SK-N-SH (cell line): ENCODE results near the gene SERINC2. TPM values are rescaled to one million over a fixed set of nuclear protein-coding genes. Genes with fewer than 3 reads are reported as not detected.

Experiments used
- CTCF ChIA-PET: fragments of 300-600, 350-600 bp; formaldehyde crosslinking; extraction: SDS; loops from one replicate; lab custom pipeline; 2021; lab: Yijun Ruan, JAX
- POLR2A ChIA-PET: fragments of 350-600 bp; sonication (Branson Sonifier 250); formaldehyde crosslinking; extraction: SDS; loops from one replicate; lab custom pipeline; 2020; ENCODE audit warnings: antibody characterized with exemption, inconsistent platforms; lab: Yijun Ruan, JAX
- DNase-seq: peaks from one replicate; pipeline ENCODE4 v3.0.0; 2012
- H2AFZ ChIP-seq: fragments of 200-600 bp; sonication (generic); 2 replicates; pipeline ENCODE4 v1.8.1; 2016; ENCODE audit warnings: antibody characterized with exemption, mild to moderate bottlenecking, low read depth
- H3F3A ChIP-seq: fragments of 200-600 bp; sonication (generic); replicated peaks from 2 replicates; pipeline ENCODE3; 2016; ENCODE audit warnings: antibody characterized with exemption, mild to moderate bottlenecking; ENCODE audit not compliant: insufficient read depth
- H3K27ac ChIP-seq, 2 experiments: fragments of 200-500 bp in 1 of 2; fragments of 200-600 bp in 1 of 2; sonication (Bioruptor generic) in 1 of 2; sonication (generic), shearing (Covaris generic) in 1 of 2; 2 replicates each; pipeline versions ENCODE4 v1.5.1 to v1.6.1; 2014 to 2016; ENCODE audit warnings: low read depth in 2 of 2, inconsistent platforms in 1 of 2, low read length in 1 of 2, mild to moderate bottlenecking in 1 of 2, mixed read lengths in 1 of 2
- H3K27me3 ChIP-seq: fragments of 200-600 bp; sonication (generic), shearing (Covaris generic); 2 replicates; pipeline ENCODE4 v1.6.1; 2016; ENCODE audit warnings: mixed run types; ENCODE audit not compliant: insufficient read depth
- H3K36me3 ChIP-seq, 2 experiments: fragments of 200-500 bp in 1 of 2; fragments of 200-600 bp in 1 of 2; sonication (Bioruptor generic) in 1 of 2; sonication (generic) in 1 of 2; replicated peaks in 1 of 2; 2 replicates each; pipeline versions ENCODE3 to v1.5.1; 2014 to 2016; ENCODE audit warnings: low read length in 1 of 2, mild to moderate bottlenecking in 1 of 2; ENCODE audit not compliant: insufficient read depth in 2 of 2, control insufficient read depth in 1 of 2
- H3K4me1 ChIP-seq, 2 experiments: fragments of 200-500 bp in 1 of 2; fragments of 200-600 bp in 1 of 2; sonication (Bioruptor generic) in 1 of 2; sonication (generic), shearing (Covaris generic) in 1 of 2; 2 replicates each; pipeline versions ENCODE4 v1.5.1 to v1.6.1; 2014 to 2016; ENCODE audit warnings: low read depth in 1 of 2, low read length in 1 of 2, mixed run types in 1 of 2; ENCODE audit not compliant: insufficient read depth in 2 of 2, control insufficient read depth in 1 of 2
- H3K4me2 ChIP-seq: fragments of 200-600 bp; sonication (generic), shearing (Covaris generic); 2 replicates; pipeline ENCODE4 v1.6.1; 2017; ENCODE audit warnings: mixed run types
- H3K4me3 ChIP-seq, 2 experiments: fragments of 200-500 bp in 1 of 2; fragments of 200-600 bp in 1 of 2; sonication (Bioruptor generic) in 1 of 2; sonication (generic), shearing (Covaris generic) in 1 of 2; 2 replicates each; pipeline versions ENCODE4 v1.5.1 to v1.8.1; 2014 to 2016; ENCODE audit warnings: low read depth in 2 of 2, inconsistent platforms in 1 of 2, low read length in 1 of 2, mild to moderate bottlenecking in 1 of 2, mixed read lengths in 1 of 2, moderate library complexity in 1 of 2
- H3K79me2 ChIP-seq: fragments of 200-600 bp; sonication (generic); 2 replicates; pipeline ENCODE4 v1.8.1; 2017; ENCODE audit warnings: mild to moderate bottlenecking; ENCODE audit not compliant: insufficient read depth
- H3K9ac ChIP-seq: fragments of 200-600 bp; sonication (generic); 2 replicates; pipeline ENCODE4 v1.6.1; 2017; ENCODE audit warnings: mixed run types
- H3K9me2 ChIP-seq: fragments of 200-600 bp; sonication (generic); 2 replicates; pipeline ENCODE4 v1.6.1; 2017; ENCODE audit warnings: mixed run types
- H3K9me3 ChIP-seq: fragments of 200-600 bp; sonication (generic); 2 replicates; pipeline ENCODE4 v1.6.1; 2017; ENCODE audit warnings: mixed run types, mild to moderate bottlenecking, moderate library complexity
- H4K20me1 ChIP-seq: fragments of 200-600 bp; sonication (generic); 2 replicates; pipeline ENCODE4 v1.6.1; 2017; ENCODE audit warnings: mild to moderate bottlenecking, mixed run types; ENCODE audit not compliant: insufficient read depth
- CHD2 ChIP-seq: fragments of 150-350 bp; IDR thresholded peaks from 2 replicates; pipeline ENCODE4 v1.6.1; 2018; ENCODE audit warnings: low read length; ENCODE audit not compliant: partially characterized antibody
- ELF1 ChIP-seq: IDR thresholded peaks from 2 replicates; pipeline ENCODE4 v1.4.0; 2012
- FOXJ3 ChIP-seq: sonication (generic); formaldehyde crosslinking; IDR thresholded peaks from 2 replicates; pipeline ENCODE4 v1.5.1; 2020; ENCODE audit warnings: mild to moderate bottlenecking, missing genetic modification reagents
- JUND ChIP-seq: IDR thresholded peaks from 2 replicates; pipeline ENCODE4 v1.4.0; 2012
- NFIC ChIP-seq: IDR thresholded peaks from 2 replicates; pipeline ENCODE4 v1.4.0; 2012; ENCODE audit warnings: borderline replicate concordance
- POLR2AphosphoS5 ChIP-seq: IDR thresholded peaks from 2 replicates; pipeline ENCODE4 v1.6.1; 2012; ENCODE audit warnings: low read depth, low read length
- RFX5 ChIP-seq: IDR thresholded peaks from 2 replicates; pipeline ENCODE4 v1.6.1; 2012; ENCODE audit warnings: mild to moderate bottlenecking, improper control_type of control experiment, low read length
- RXRA ChIP-seq: IDR thresholded peaks from 2 replicates; pipeline ENCODE4 v1.4.0; 2012; ENCODE audit warnings: low read depth, mild to moderate bottlenecking, borderline replicate concordance
- SIN3A ChIP-seq: IDR thresholded peaks from 2 replicates; pipeline ENCODE4 v1.6.1; 2012; ENCODE audit warnings: low read depth, mild to moderate bottlenecking, low read length, moderate library complexity, borderline replicate concordance
- SMC3 ChIP-seq: IDR thresholded peaks from 2 replicates; pipeline ENCODE4 v1.6.1; 2012; ENCODE audit warnings: low read depth, low read length, improper control_type of control experiment
- TEAD4 ChIP-seq: IDR thresholded peaks from 2 replicates; pipeline ENCODE4 v1.4.0; 2012; ENCODE audit warnings: mild to moderate bottlenecking, borderline replicate concordance; ENCODE audit not compliant: insufficient read depth
- YY1 ChIP-seq: IDR thresholded peaks from 2 replicates; pipeline ENCODE4 v1.4.0; 2012; ENCODE audit warnings: low read depth, mild to moderate bottlenecking
- WGBS: methylation state at CpG from one replicate; pipeline ENCODE4 v1.1.6; 2017; ENCODE audit warnings: low lambda C conversion rate; 5-methylcytosine and 5-hydroxymethylcytosine counted together
- polyA plus RNA-seq, 3 experiments: library from polyadenylated mRNA; depleted of rRNA; stranded (reverse); fragments of >200 nt; gene quantifications; 2 replicates each; pipeline ENCODE4 v1.2.3, GENCODE V29; 2012
- TF ChIP-seq, protein P1 (sequence below): fragments of 200-600 bp; sonication (generic); IDR thresholded peaks from 2 replicates; pipeline ENCODE4 v1.6.1; 2017; ENCODE audit warnings: antibody characterized with exemption, mild to moderate bottlenecking, moderate library complexity
- TF ChIP-seq, protein P2 (sequence below): IDR thresholded peaks from 2 replicates; pipeline ENCODE4; 2012
- TF ChIP-seq, protein P3 (sequence below): IDR thresholded peaks from 2 replicates; pipeline ENCODE4 v1.4.0; 2012; ENCODE audit warnings: low read depth, borderline replicate concordance
- TF ChIP-seq, protein P4 (sequence below): fragments of 150-350 bp; IDR thresholded peaks from 2 replicates; pipeline ENCODE4 v1.6.1; 2017; ENCODE audit warnings: antibody characterized with exemption, low read length, low read depth, borderline replicate concordance
- TF ChIP-seq, protein P5 (sequence below): IDR thresholded peaks from 2 replicates; pipeline ENCODE4 v1.4.0; 2012; ENCODE audit warnings: low read depth, borderline replicate concordance
- TF ChIP-seq, protein P6 (sequence below): IDR thresholded peaks from 2 replicates; pipeline ENCODE4 v1.4.0; 2012; ENCODE audit warnings: low read depth

Gene SERINC2
- polyA plus RNA-seq, 1 of the 3 experiments (the other 2 are of a cell fraction) = 22.2 TPM

DNA sequence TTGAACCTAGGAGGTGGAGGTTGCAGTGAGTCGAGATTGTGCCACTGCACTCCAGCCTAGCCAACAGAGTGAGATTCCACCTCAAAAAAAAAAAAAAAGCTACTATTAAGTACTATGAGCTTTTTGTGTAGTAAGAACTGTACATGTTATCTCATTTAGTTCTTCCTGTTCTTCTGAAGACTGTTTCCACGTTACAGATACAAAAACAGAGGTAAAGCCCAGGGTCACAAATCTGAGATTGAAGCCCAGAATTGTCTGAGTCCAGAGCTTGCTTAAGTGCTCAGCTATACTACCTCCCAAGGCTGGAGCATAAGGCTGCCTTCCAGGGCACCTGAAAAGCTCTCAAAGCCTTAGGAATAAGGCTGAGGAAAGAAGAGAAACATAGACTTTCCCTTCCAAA lies 43.0 kb upstream of the SERINC2 start (continued):
- TF ChIP-seq RFX5 (no peak), NFIC (no peak), TEAD4 (no peak), FOXJ3 (CRISPR knock-in tag) (no peak)
- TF ChIP-seq, protein P1, sequence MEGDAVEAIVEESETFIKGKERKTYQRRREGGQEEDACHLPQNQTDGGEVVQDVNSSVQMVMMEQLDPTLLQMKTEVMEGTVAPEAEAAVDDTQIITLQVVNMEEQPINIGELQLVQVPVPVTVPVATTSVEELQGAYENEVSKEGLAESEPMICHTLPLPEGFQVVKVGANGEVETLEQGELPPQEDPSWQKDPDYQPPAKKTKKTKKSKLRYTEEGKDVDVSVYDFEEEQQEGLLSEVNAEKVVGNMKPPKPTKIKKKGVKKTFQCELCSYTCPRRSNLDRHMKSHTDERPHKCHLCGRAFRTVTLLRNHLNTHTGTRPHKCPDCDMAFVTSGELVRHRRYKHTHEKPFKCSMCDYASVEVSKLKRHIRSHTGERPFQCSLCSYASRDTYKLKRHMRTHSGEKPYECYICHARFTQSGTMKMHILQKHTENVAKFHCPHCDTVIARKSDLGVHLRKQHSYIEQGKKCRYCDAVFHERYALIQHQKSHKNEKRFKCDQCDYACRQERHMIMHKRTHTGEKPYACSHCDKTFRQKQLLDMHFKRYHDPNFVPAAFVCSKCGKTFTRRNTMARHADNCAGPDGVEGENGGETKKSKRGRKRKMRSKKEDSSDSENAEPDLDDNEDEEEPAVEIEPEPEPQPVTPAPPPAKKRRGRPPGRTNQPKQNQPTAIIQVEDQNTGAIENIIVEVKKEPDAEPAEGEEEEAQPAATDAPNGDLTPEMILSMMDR = no peak

DNA sequence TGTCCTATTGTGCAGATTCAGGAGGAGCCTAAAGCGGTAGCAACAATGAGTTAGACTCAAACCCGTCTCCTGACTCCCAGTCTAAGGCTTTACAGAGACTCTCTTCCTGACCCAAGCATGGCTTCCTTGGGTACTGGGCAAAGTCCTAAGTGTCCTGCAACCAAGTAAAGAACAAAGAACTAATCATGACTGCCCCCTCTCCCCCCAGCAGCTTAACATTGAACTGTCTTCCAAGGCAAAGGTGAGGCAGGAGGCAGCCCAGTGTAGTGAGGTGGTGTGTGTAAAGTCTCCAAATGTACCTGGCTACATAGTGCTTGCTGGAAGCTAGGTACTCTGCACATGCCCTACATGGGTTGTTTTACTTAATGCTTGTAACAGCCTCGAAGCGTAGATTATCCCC lies 42.4 kb upstream of the SERINC2 start:
- no peak overlapping the region for H3K4me2 ChIP-seq
- H3K9me2 ChIP-seq = no peaks in the 10 kb centered on the region
- H2AFZ ChIP-seq = no peak overlapping the region
- no peak for TF ChIP-seq JUND
- TF ChIP-seq, protein P1 = no peak
- TF ChIP-seq RXRA = no peak
- TF ChIP-seq, protein P2, sequence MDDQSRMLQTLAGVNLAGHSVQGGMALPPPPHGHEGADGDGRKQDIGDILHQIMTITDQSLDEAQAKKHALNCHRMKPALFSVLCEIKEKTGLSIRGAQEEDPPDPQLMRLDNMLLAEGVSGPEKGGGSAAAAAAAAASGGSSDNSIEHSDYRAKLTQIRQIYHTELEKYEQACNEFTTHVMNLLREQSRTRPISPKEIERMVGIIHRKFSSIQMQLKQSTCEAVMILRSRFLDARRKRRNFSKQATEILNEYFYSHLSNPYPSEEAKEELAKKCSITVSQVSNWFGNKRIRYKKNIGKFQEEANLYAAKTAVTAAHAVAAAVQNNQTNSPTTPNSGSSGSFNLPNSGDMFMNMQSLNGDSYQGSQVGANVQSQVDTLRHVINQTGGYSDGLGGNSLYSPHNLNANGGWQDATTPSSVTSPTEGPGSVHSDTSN = no peak
- TF ChIP-seq SMC3 = no peak
- TF ChIP-seq ELF1 = no peak
- no peak for TF ChIP-seq CHD2
- TF ChIP-seq NFIC = no peak
- TF ChIP-seq SIN3A = no peak
- no peak for TF ChIP-seq YY1
- TF ChIP-seq, protein P3, sequence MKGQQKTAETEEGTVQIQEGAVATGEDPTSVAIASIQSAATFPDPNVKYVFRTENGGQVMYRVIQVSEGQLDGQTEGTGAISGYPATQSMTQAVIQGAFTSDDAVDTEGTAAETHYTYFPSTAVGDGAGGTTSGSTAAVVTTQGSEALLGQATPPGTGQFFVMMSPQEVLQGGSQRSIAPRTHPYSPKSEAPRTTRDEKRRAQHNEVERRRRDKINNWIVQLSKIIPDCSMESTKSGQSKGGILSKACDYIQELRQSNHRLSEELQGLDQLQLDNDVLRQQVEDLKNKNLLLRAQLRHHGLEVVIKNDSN = no peak
- TF ChIP-seq, protein P4, sequence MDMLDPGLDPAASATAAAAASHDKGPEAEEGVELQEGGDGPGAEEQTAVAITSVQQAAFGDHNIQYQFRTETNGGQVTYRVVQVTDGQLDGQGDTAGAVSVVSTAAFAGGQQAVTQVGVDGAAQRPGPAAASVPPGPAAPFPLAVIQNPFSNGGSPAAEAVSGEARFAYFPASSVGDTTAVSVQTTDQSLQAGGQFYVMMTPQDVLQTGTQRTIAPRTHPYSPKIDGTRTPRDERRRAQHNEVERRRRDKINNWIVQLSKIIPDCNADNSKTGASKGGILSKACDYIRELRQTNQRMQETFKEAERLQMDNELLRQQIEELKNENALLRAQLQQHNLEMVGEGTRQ = no peak
- TF ChIP-seq TEAD4 = no peak
- TF ChIP-seq, protein P5, sequence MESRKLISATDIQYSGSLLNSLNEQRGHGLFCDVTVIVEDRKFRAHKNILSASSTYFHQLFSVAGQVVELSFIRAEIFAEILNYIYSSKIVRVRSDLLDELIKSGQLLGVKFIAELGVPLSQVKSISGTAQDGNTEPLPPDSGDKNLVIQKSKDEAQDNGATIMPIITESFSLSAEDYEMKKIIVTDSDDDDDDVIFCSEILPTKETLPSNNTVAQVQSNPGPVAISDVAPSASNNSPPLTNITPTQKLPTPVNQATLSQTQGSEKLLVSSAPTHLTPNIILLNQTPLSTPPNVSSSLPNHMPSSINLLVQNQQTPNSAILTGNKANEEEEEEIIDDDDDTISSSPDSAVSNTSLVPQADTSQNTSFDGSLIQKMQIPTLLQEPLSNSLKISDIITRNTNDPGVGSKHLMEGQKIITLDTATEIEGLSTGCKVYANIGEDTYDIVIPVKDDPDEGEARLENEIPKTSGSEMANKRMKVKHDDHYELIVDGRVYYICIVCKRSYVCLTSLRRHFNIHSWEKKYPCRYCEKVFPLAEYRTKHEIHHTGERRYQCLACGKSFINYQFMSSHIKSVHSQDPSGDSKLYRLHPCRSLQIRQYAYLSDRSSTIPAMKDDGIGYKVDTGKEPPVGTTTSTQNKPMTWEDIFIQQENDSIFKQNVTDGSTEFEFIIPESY = no peak
- TF ChIP-seq, protein P6, sequence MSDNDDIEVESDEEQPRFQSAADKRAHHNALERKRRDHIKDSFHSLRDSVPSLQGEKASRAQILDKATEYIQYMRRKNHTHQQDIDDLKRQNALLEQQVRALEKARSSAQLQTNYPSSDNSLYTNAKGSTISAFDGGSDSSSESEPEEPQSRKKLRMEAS = no peak
- TF ChIP-seq POLR2AphosphoS5 = no peak
- TF ChIP-seq, all 33 proteins: peak for 0
- CTCF ChIA-PET = interaction anchor here (1.6 to 12.3 kb wide), 3 partner anchors 24 to 187 kb away, joined by 5 to 88 read pairs (median 15); no protein-coding TSS in a partner anchor
- Histone ChIP-seq H3K27me3 (no peaks in the 10 kb centered on the region), H3K79me2 (no peaks in the 10 kb centered on the region), H3K9ac (no peak overlapping the region), H3K9me3 (no peaks in the 10 kb centered on the region), H3K36me3 (peaks cover 0 to 10% of the 10 kb centered on the region in 2 experiments), H3K27ac (no peak overlapping the region), H4K20me1 (no peaks in the 10 kb centered on the region), H3K4me3 (no peak overlapping the region), H3F3A (no peaks in the 10 kb centered on the region), H3K4me1 (peaks cover 0 to 15% of the 10 kb centered on the region in 2 experiments; a peak in 1 of 4 replicates)
- POLR2A ChIA-PET = no interaction called here
- 100% methylated on average over 4 of the region's 4 CpGs for WGBS
- DNase-seq = no peak
